GM06990 (cell line): Measurements from ENCODE around the gene RIPOR3.

Experiments
- DNase-seq: peaks from one replicate; pipeline ENCODE4 v3.0.0-alpha.2; 2011; ENCODE audit not compliant: insufficient read length; ENCODE audit errors: extremely low read depth
- H3K27me3 ChIP-seq: replicated peaks from 2 replicates; pipeline ENCODE4 v1.6.0; 2011; ENCODE audit warnings: low read length; ENCODE audit not compliant: control insufficient read depth, insufficient read depth
- H3K36me3 ChIP-seq: 2 replicates; pipeline ENCODE4 v1.5.1; 2011; ENCODE audit warnings: low read length; ENCODE audit not compliant: control insufficient read depth, insufficient read depth
- H3K4me3 ChIP-seq: replicated peaks from 2 replicates; pipeline ENCODE4 v1.5.1; 2011; ENCODE audit warnings: low read depth, mild to moderate bottlenecking, control low read depth, low read length
- TF ChIP-seq, protein P1 (sequence below): IDR thresholded peaks from 2 replicates; pipeline ENCODE4 v1.5.1; 2011; ENCODE audit warnings: low read length, control low read depth, mild to moderate bottlenecking, inconsistent platforms; ENCODE audit not compliant: insufficient read depth, poor library complexity, severe bottlenecking

The RIPOR3 gene, protein sequence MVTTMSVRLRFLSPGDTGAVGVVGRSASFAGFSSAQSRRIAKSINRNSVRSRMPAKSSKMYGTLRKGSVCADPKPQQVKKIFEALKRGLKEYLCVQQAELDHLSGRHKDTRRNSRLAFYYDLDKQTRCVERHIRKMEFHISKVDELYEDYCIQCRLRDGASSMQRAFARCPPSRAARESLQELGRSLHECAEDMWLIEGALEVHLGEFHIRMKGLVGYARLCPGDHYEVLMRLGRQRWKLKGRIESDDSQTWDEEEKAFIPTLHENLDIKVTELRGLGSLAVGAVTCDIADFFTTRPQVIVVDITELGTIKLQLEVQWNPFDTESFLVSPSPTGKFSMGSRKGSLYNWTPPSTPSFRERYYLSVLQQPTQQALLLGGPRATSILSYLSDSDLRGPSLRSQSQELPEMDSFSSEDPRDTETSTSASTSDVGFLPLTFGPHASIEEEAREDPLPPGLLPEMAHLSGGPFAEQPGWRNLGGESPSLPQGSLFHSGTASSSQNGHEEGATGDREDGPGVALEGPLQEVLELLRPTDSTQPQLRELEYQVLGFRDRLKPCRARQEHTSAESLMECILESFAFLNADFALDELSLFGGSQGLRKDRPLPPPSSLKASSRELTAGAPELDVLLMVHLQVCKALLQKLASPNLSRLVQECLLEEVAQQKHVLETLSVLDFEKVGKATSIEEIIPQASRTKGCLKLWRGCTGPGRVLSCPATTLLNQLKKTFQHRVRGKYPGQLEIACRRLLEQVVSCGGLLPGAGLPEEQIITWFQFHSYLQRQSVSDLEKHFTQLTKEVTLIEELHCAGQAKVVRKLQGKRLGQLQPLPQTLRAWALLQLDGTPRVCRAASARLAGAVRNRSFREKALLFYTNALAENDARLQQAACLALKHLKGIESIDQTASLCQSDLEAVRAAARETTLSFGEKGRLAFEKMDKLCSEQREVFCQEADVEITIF

DNA sequence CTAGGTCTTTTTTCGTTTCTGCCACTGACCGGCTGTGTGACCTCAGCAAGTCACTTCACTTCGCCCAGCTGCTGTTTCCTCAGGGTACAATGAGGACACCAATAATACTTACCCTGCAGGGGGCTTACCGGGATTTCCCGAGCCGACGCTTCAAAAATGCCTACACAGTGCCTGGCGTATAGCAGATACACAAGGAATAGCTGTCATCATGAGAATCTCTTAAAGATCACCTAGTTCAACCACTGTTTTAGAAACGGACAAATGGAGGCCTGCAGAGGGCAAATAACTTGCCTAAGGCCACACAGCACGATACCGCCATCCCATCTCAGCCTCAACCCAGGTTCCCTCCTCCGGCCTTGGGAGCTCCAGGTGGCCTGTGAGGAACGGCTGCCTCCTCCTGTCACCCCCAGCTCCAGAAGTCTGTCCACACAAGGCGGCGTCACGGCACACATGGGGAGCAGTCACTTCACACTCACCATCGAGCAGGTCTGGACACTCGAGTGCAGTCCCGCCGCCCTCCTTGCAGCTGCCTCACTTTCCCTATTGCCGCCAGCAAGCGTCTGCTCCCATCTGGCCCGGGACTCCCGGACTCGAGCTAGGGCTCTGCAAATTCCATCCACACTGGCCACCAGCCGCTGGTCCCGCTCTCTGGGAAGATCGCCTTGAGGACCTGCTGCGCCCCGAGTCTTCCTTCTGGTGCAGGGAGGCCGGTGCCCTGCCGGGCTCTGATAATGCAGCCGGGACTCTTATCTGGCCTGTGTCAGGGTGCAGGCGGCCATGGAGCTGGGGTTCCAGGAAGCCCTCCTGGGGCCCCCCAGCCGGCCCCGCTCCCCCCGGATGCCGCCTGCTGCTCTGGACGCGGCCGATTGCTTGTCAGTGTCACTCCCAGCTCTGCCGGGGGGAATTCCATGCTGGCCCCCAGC lies at the start of gene RIPOR3:
TSS of gene RIPOR3 (minus strand) at position 893 of the 923 bp plus-strand sequence. CDS start at position 479, 414 bp downstream.
- no peak within 1 kb of the TSS for H3K4me3 ChIP-seq
- TF ChIP-seq, protein P1, sequence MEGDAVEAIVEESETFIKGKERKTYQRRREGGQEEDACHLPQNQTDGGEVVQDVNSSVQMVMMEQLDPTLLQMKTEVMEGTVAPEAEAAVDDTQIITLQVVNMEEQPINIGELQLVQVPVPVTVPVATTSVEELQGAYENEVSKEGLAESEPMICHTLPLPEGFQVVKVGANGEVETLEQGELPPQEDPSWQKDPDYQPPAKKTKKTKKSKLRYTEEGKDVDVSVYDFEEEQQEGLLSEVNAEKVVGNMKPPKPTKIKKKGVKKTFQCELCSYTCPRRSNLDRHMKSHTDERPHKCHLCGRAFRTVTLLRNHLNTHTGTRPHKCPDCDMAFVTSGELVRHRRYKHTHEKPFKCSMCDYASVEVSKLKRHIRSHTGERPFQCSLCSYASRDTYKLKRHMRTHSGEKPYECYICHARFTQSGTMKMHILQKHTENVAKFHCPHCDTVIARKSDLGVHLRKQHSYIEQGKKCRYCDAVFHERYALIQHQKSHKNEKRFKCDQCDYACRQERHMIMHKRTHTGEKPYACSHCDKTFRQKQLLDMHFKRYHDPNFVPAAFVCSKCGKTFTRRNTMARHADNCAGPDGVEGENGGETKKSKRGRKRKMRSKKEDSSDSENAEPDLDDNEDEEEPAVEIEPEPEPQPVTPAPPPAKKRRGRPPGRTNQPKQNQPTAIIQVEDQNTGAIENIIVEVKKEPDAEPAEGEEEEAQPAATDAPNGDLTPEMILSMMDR = no peak
- peaks cover 4% of the 10 kb centered on the region for H3K27me3 ChIP-seq
- no peak for DNase-seq
- H3K36me3 ChIP-seq = no peaks in the 10 kb centered on the region

DNA sequence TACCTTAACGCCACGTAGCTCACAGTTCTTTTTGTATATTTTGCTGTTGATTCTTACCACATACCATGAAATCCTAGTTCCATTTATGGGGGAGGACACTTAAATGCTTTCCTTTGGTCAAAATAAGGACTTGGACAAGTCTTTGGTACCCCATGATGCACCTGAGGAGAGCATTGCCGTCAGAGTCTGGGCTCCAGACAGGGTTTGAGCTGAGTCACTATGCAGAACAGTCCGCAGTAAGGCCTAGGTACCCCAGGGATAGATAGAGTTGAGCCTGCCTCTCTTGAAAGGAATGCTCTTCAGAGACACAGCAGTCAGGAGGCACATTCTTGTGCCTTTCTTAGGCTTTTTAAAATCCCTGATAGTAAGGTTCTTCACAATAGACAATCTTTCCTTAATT lies 46.0 kb upstream of the RIPOR3 start:
- H3K27me3 ChIP-seq = no peaks in the 10 kb centered on the region
- no peaks in the 10 kb centered on the region for H3K36me3 ChIP-seq
- H3K4me3 ChIP-seq = no peak overlapping the region
- TF ChIP-seq, protein P1 = no peak
- no peak for DNase-seq

DNA sequence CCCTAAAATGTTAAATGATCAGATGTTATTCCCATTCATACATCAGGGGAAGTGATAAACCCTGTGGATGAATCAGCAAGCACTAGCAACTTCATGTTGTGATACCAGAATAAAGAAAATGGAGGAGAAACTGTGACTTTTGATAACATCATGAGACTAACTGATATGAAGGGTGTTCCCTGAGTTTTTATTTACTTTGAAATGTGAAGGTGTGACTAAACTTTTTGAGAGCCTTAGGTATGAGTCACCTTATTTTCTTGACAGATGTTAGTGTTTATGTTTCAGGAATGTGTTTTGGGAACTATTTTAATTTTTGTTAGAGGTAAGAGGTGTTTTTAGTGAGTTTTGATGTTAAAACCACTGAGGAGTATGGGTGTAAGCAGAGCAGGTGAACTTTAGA lies 44.5 kb upstream of the RIPOR3 start:
- Histone ChIP-seq H3K36me3 (no peaks in the 10 kb centered on the region), H3K4me3 (no peak overlapping the region), H3K27me3 (no peaks in the 10 kb centered on the region)
- no peak for DNase-seq
- TF ChIP-seq, protein P1 = no peak

DNA sequence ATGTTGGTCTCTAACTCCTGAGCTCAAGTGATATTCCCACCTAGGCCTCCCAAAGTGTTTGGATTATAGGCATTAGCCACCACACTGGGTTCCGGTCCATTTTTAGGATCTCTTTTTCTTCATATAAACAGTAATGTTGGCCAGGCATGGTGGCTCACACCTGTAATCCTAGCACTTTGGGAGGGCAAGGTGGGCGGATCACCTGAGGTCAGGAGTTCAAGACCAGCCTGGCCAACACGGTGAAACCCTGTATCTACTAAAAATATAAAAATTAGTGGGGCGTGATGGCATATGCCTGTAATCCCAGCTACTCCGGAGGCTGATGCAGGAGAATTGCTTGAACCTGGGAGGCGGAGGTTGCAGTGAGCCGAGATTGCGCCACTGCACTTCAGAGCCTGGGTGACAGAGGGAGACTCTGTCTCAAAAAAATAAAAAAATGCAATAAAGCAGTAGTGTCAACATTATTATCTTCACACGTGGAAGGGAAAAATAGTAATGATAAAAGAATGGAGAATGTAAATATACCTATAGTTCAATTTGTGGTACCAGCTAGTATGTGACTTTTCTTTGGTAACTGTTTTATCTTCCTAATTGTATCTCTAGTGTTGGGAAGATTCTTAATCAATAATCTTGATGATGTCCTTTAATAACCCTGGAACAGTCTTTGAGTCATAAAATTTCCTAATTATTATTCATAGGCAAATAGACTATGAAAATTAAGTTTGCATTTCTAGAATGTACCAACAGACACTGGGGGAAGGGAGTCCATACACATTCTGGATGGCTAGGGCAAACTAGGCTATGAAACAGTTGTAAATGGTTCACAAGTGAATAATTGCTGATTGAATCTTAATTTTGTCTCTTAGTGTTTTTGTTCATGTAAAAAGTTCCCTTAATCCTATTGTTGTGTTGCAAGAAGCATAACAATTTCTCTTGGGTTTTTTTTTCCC lies 43.7 kb upstream of the RIPOR3 start:
- TF ChIP-seq, protein P1 = no peak
- no peaks in the 10 kb centered on the region for H3K36me3 ChIP-seq
- DNase-seq = no peak
- H3K27me3 ChIP-seq = no peaks in the 10 kb centered on the region
- H3K4me3 ChIP-seq = no peak overlapping the region
